ENCODE data around the gene CUEDC2.

The CUEDC2 gene

DNA sequence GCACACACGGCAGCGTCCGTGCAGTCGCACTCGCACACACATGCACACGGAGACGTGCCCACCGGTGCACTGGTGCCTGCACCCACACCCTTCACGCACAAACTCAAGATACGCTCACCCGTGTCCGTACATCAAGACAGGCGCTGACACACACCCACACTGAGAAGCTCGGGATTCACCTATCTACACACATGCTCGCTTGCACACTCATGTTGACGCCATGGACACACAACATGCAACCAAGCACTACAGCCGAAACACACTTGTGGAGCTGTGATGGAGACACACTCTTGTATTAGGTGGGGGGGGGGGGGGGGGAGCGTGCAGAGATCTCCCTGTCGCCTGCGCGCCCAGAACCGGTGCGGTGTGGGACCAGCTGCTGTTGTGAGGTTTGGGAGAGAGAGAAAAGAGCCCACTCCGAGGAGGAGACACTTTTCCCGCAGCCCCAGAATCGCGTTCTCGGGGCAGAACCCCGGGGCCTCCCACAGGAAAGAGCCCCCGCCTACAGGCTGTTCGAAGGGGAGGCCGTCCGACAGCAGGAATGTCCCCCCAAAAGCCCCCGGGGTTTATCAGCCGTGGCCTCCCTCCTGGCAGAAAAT is 37.5 kb downstream of the CUEDC2 start:
- TF ChIP-seq, protein P1, sequence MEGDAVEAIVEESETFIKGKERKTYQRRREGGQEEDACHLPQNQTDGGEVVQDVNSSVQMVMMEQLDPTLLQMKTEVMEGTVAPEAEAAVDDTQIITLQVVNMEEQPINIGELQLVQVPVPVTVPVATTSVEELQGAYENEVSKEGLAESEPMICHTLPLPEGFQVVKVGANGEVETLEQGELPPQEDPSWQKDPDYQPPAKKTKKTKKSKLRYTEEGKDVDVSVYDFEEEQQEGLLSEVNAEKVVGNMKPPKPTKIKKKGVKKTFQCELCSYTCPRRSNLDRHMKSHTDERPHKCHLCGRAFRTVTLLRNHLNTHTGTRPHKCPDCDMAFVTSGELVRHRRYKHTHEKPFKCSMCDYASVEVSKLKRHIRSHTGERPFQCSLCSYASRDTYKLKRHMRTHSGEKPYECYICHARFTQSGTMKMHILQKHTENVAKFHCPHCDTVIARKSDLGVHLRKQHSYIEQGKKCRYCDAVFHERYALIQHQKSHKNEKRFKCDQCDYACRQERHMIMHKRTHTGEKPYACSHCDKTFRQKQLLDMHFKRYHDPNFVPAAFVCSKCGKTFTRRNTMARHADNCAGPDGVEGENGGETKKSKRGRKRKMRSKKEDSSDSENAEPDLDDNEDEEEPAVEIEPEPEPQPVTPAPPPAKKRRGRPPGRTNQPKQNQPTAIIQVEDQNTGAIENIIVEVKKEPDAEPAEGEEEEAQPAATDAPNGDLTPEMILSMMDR (IDR thresholded peaks at IDR 0.05; ENCODE audit: insufficient read depth, low read length, missing control alignments) = no peak
- ChIA-PET CTCF (interaction anchor here (0.9 to 16.2 kb wide), 15 partner anchors 10 to 189 kb away, joined by 3 to 407 read pairs (median 12); partner anchors contain the start of genes CUEDC2, ELOVL3, FBXL15 and PSD), POLR2A (interaction anchor here (0.7 to 1.0 kb wide), 2 partner anchors 115 to 164 kb away, joined by 3 read pairs; no protein-coding TSS in a partner anchor)
- DNase-seq (ENCODE audit: low read depth, low spot score) = no peak
- H3K4me3 ChIP-seq (ENCODE audit: low read depth, low read length) = peak overlapping the region; percentile 78

DNA sequence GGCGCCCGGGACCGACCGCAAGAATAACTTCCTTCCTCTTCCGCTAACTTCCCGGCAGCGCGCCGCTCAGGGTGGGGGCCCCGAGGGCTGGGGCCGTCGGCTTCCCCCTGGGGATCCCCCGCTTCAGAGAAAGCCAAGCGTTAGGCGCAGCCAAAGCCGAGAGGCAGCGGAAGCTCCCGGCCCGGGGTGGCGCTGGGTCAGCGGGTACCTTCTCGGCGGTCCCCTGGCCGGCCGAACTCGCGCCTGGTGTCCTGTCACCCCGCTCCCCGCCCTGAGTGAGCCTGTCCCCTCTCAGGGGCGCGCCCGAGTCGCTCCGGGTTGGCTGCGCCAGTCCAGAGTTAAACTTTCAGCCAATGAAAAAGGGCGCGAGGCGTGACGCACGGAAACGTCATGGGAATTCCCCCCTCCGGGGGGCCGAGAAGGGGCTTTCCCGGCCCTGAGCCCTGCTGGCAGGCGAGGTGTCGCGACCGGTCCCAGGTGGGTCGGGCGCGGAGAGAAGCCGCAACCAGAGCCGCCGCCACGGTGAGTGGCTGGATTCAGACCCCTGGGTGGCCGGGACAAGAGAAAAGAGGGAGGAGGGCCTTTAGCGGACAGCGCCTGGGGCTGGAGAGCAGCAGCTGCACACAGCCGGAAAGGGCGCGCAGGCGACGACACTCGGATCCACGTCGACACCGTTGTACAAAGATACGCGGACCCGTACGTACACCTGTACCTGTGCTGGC is 38.1 kb downstream of the CUEDC2 start:
- H3K4me3 ChIP-seq (ENCODE audit: low read depth, low read length) = peak overlapping the region; percentile 78
- peak; percentile 70 for DNase-seq (ENCODE audit: low read depth, low spot score)
- CTCF ChIA-PET = interaction anchor here (0.5 to 16.2 kb wide), 43 partner anchors 8 to 490 kb away, joined by 3 to 407 read pairs (median 5); partner anchors contain the start of genes CUEDC2, ELOVL3, FBXL15 and GBF1
- POLR2A ChIA-PET = interaction anchor here (0.7 kb wide), 1 partner anchor 116 kb away, joined by 3 read pairs; no protein-coding TSS in a partner anchor
- TF ChIP-seq, protein P1 (IDR thresholded peaks at IDR 0.05; ENCODE audit: insufficient read depth, low read length, missing control alignments) = no peak

DNA sequence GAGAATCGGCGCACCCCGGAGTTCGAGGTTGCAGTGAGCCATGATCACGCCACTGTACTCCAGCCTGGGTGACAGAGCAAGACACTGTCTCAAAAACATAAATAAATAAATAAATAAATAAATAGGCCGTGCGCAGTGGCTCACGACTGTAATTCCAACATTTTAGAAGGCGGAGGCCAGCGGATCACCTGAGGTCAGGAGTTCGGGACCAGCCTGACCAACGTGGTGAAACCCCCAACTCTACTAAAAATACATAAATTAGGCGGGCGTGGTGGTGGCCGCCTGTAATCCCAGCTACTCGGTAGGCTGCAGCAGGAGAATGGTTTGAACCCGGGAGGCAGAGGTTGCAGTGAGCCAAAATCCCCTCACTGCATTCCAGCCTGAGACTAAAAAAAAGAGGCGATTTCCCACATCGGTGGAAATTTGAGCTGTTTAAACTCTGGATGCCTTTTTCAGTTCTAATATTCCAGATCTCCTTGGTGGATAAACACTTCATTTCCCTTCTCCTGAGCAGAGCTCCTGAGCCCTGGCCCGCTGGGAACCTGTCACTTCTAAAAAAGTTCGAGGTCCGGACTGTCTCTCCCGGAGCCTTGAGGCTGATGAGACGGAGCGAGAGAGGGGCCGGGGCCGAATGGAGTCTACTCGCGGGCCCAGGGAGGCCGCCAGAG is 38.8 kb downstream of the CUEDC2 start:
- ChIA-PET CTCF (interaction anchor here (0.5 to 16.2 kb wide), 39 partner anchors 9 to 490 kb away, joined by 3 to 407 read pairs (median 6); partner anchors contain the start of genes CUEDC2, ELOVL3, FBXL15 and GBF1), POLR2A (no interaction called here)
- peak overlapping the region; percentile 78 for H3K4me3 ChIP-seq (ENCODE audit: low read depth, low read length)
- TF ChIP-seq, protein P1 (IDR thresholded peaks at IDR 0.05; ENCODE audit: insufficient read depth, low read length, missing control alignments) = peak; percentile 90
- DNase-seq (ENCODE audit: low read depth, low spot score) = no peak

DNA sequence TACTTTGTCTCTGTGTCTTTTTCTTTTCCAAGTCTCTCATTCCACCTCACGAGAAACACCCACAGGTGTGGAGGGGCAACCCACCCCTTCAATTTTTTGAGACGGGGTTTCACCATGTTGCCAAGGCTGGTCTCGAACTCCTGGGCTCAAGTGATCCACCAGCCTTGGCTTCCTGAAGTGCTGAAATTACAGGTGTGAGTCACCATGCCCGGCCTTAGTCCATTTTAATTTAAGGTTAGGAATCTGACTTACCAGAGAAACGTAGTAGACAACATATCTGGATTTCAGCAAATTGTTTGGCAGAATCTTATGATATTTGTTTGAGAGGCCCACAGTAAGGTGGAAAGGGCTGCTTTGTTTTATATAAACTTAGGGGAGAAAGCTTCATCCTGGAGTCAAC is 40.1 kb downstream of the CUEDC2 start:
- H3K4me3 ChIP-seq (ENCODE audit: low read depth, low read length) = no peak overlapping the region
- CTCF ChIA-PET = interaction anchor here (0.7 to 16.2 kb wide), 10 partner anchors 10 to 160 kb away, joined by 3 to 407 read pairs (median 23); partner anchors contain the start of genes CUEDC2, ELOVL3, FBXL15 and PSD
- TF ChIP-seq, protein P1 (IDR thresholded peaks at IDR 0.05; ENCODE audit: insufficient read depth, low read length, missing control alignments) = no peak
- no peak for DNase-seq (ENCODE audit: low read depth, low spot score)
- POLR2A ChIA-PET = no interaction called here

DNA sequence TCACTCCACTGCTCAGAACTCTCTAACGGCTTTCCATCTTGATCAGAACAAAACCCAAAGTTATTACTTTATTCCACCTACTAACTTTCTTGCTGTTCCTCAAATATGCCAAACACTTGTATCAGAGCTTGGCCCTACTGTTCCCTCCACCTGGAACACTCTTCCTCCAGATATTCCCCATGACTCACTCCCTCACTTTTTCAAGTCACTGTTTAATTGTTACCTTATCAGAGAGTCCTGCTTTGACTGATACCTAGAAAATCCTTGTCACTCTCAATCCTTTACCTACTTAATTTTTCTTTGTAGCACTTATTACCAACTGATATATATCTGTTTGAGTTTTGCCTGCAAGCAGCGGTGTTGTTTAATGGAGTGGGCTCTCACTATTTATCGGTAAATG is 42.5 kb downstream of the CUEDC2 start:
- ChIA-PET POLR2A (no interaction called here), CTCF (interaction anchor here (0.6 to 2.2 kb wide), 6 partner anchors 10 to 160 kb away, joined by 3 to 18 read pairs (median 4); no protein-coding TSS in a partner anchor)

More for the DNA sequence above, 42.5 kb downstream of the CUEDC2 start:
- no peak overlapping the region for H3K4me3 ChIP-seq (ENCODE audit: low read depth, low read length)
- TF ChIP-seq, protein P1 (IDR thresholded peaks at IDR 0.05; ENCODE audit: insufficient read depth, low read length, missing control alignments) = no peak
- DNase-seq (ENCODE audit: low read depth, low spot score) = no peak
